Measurements from ENCODE around the gene ARHGEF16. TPM values are rescaled to one million over a fixed set of nuclear protein-coding genes. Genes with fewer than 3 reads are reported as not detected.

Gene ARHGEF16
- total and polyA plus RNA-seq, 7 donors, result 0.41 to 51.8 (median 2.2) TPM

DNA sequence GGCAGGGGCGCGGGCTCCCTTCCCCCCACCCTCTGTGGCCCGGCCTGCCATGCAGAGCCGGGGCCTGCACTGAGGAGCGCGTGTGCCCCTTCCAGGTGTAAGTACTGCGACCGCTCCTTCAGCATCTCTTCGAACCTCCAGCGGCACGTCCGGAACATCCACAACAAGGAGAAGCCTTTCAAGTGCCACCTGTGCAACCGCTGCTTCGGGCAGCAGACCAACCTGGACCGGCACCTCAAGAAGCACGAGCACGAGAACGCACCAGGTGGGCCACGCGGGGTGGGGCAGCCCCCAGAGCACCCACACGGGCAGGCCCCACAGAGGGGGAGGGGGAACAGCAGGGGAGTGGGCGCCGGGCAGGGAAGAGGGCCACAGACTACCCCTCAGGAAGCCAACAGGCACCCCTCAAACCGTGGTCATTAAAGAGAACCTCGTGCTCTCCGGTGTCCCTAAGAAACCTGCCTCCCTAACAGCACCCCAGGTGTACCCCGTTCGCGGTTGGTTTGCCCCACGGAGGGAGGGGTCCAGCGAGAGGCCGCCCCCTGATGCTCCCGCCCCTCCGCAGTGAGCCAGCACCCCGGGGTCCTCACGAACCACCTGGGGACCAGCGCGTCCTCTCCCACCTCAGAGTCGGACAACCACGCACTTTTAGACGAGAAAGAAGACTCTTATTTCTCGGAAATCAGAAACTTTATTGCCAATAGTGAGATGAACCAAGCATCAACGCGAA is 28.8 kb upstream of the ARHGEF16 start:
- Histone ChIP-seq H3K27ac (no peak overlapping the region), H3K9me3 (no peaks in the 10 kb centered on the region), H3K4me1 (peaks cover 0 to 5% (median 2%) of the 10 kb centered on the region in 4 donors), H3K4me3 (no peak overlapping the region), H3K36me3 (no peaks in the 10 kb centered on the region), H3K27me3 (peaks cover 3 to 42% (median 14%) of the 10 kb centered on the region in 3 donors)
- intact Hi-C loops (cut with DNase I), result no loop called here
- WGBS, 2 donors, result 94% methylated on average over 44 of the region's 44 CpGs
- TF ChIP-seq, protein P1, sequence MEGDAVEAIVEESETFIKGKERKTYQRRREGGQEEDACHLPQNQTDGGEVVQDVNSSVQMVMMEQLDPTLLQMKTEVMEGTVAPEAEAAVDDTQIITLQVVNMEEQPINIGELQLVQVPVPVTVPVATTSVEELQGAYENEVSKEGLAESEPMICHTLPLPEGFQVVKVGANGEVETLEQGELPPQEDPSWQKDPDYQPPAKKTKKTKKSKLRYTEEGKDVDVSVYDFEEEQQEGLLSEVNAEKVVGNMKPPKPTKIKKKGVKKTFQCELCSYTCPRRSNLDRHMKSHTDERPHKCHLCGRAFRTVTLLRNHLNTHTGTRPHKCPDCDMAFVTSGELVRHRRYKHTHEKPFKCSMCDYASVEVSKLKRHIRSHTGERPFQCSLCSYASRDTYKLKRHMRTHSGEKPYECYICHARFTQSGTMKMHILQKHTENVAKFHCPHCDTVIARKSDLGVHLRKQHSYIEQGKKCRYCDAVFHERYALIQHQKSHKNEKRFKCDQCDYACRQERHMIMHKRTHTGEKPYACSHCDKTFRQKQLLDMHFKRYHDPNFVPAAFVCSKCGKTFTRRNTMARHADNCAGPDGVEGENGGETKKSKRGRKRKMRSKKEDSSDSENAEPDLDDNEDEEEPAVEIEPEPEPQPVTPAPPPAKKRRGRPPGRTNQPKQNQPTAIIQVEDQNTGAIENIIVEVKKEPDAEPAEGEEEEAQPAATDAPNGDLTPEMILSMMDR (IDR thresholded peaks at IDR 0.05), result no peak
- no peak for TF ChIP-seq POLR2AphosphoS5 (IDR thresholded peaks at IDR 0.05)
- no peak for TF ChIP-seq POLR2A (IDR thresholded peaks at IDR 0.05)
- TF ChIP-seq EP300 (IDR thresholded peaks at IDR 0.05), result no peak
- DNase-seq, result no peak

DNA sequence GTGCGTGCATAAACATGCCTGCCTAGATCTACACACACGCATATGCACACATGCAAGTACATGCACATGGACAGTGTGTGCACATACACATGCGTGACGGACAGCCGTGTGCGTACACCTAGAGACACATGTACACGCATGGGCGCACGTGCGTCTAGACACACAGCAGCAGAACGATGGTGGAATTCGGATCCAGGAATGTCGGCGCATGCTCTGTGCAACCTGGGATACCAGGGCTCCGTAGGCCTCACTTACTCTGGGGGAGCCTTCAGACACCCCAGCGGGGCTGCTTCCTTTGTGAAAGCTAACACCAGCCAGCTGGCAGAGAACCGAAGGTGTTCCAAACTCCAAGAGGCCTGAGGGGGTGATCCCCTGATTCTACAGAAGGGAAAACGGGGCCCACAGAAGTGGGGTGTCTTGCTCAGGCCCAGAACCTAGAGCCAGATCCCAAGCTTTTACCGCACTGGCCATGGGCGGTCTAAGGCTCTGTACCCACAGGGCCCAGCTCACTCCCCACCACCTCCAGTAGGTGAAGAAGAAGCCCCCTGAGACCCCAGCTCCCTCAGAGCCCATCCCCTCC is 27.4 kb upstream of the ARHGEF16 start:
- TF ChIP-seq POLR2A (IDR thresholded peaks at IDR 0.05) (no peak), EP300 (IDR thresholded peaks at IDR 0.05) (no peak), POLR2AphosphoS5 (IDR thresholded peaks at IDR 0.05) (no peak)
- TF ChIP-seq, protein P1 (IDR thresholded peaks at IDR 0.05), result no peak
- Histone ChIP-seq H3K4me3 (no peak overlapping the region), H3K27me3 (peaks cover 3 to 43% (median 13%) of the 10 kb centered on the region in 3 donors), H3K9me3 (no peaks in the 10 kb centered on the region), H3K4me1 (peaks cover 0 to 5% (median 2%) of the 10 kb centered on the region in 4 donors), H3K27ac (no peak overlapping the region), H3K36me3 (no peaks in the 10 kb centered on the region)
- intact Hi-C loops (cut with DNase I), result no loop called here
- DNase-seq, result no peak
- 92 to 95% methylated on average over 20 of the region's 20 CpGs for WGBS, 2 donors

DNA sequence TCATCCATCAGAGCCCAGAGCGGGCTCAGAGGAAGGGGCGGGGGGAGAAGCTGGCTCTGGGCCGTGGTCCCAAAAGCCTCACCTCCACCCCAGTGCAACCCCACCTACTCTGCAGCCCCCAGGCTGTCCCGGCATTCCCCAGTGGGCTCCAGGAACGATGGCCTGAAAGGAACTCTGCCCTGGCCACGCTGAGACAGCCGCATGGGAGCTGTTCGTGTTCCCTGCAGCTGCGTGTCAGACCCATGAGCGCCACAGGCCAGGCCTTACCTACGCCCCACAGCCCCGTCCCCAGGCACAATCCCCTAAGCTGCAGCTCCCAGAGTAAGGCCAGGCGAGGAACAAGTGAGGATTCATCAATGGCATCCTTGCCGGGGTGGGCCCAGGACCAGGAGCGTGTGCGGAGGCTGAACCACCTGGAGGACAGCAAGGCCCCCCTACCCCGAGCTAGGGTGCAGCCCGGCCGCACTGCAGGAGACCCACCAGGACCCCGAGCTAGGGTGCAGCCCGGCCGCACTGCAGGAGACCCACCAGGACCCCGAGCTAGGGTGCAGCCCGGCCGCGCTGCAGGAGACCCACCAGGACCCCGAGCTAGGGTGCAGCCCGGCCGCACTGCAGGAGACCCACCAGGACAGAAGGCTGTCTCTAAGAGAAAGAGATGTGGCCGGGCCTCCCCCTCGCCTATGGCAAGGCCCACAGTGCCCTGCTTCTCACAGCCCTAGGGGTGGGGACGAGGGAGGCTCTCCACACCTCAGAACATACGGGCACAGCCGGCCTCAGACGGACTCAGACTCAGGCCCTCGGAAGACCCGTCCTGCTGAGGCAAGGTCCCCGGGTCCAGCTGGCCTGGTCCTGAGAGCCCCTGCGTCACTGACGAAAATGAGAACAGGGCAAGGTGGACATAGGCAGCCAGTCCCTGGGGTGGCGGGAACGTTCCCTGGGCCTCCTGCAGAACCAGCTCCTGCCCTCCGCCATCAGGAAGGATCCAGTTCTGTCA is 26.5 kb upstream of the ARHGEF16 start:
- WGBS, 2 donors, result 92 to 93% methylated on average over 43 of the region's 43 CpGs

DNA sequence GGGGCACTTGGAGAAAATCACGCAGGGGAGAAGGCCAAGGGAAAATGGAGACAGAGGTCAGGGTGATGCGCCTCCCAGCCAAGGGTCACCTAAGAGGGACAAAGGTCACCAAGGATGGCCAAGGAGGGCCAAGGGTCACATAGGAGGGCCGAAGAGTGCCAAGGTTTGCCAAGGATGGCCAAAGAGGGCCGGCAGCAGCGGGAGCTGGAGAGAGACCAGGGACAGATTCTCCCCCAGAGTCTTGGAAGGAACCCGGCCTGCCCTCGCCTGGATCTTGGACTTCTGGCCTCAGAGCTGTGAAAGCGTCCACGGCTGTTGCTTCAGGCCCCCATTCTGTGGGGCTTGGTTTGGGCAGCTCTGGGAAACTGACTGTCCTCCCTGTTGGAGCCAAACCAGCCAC is 25.6 kb upstream of the ARHGEF16 start:
- no peak overlapping the region for H3K27ac ChIP-seq
- intact Hi-C loops (cut with DNase I), result no loop called here
- H3K4me1 ChIP-seq, result peaks cover 0 to 5% (median 0%) of the 10 kb centered on the region in 4 donors
- no peaks in the 10 kb centered on the region for H3K36me3 ChIP-seq
- 86 to 89% methylated on average over 9 of the region's 9 CpGs for WGBS, 2 donors
- no peaks in the 10 kb centered on the region for H3K9me3 ChIP-seq
- no peak overlapping the region for H3K4me3 ChIP-seq
- H3K27me3 ChIP-seq, result peaks cover 0 to 52% (median 11%) of the 10 kb centered on the region in 3 donors
- TF ChIP-seq POLR2A (IDR thresholded peaks at IDR 0.05), result no peak
- no peak for TF ChIP-seq POLR2AphosphoS5 (IDR thresholded peaks at IDR 0.05)
- TF ChIP-seq, protein P1 (IDR thresholded peaks at IDR 0.05), result no peak
- TF ChIP-seq EP300 (IDR thresholded peaks at IDR 0.05), result no peak
- no peak for DNase-seq

More for the DNA sequence above, 26.5 kb upstream of the ARHGEF16 start:
- TF ChIP-seq, protein P1 (IDR thresholded peaks at IDR 0.05), result no peak
- TF ChIP-seq POLR2AphosphoS5 (IDR thresholded peaks at IDR 0.05) (no peak), POLR2A (IDR thresholded peaks at IDR 0.05) (no peak), EP300 (IDR thresholded peaks at IDR 0.05) (no peak)
- no peak for DNase-seq
- peaks cover 0 to 5% (median under 1%) of the 10 kb centered on the region in 4 donors for H3K4me1 ChIP-seq
- no peaks in the 10 kb centered on the region for H3K36me3 ChIP-seq
- intact Hi-C loops (cut with DNase I), result no loop called here
- H3K4me3 ChIP-seq, result no peak overlapping the region
- H3K27ac ChIP-seq, result no peak overlapping the region
- no peaks in the 10 kb centered on the region for H3K9me3 ChIP-seq
- H3K27me3 ChIP-seq, result peaks cover 0 to 53% (median 13%) of the 10 kb centered on the region in 3 donors
